Activated T-cell treated with anti-CD3 and anti-CD28 coated beads, Interleukin-2, amount 50 U/mL, for 1 hour (primary cell): ENCODE measurements around the gene CACNG1.
"Not testable (repeated sequence)": the region's sequence is repeated elsewhere in the genome, so short reads cannot be mapped to it uniquely, and the experiment has no call there.

Source experiments
- DNase-seq: peaks from one replicate; pipeline ENCODE4 v3.0.0-alpha.2; 2020

Gene CACNG1

GRCh38 chr17:67085406-67085805 is 41.1 kb downstream of the CACNG1 start:
- DNase-seq: no peak

- DNase-seq: no peak
Observed at GRCh38 chr17:67088639-67089038, 44.3 kb downstream of the CACNG1 start.

GRCh38 chr17:67090341-67090740 is 46.0 kb downstream of the CACNG1 start:
- no peak for DNase-seq

GRCh38 chr17:67092291-67092690 is 47.9 kb downstream of the CACNG1 start:
- DNase-seq: no peak

GRCh38 chr17:67092710-67093109 is 48.4 kb downstream of the CACNG1 start:
- DNase-seq: not testable (repeated sequence)

- no peak for DNase-seq
Observed at GRCh38 chr17:67093348-67093747, 49.0 kb downstream of the CACNG1 start.

GRCh38 chr17:67095291-67095690 is 50.9 kb downstream of the CACNG1 start:
- DNase-seq: not testable (repeated sequence)

- DNase-seq: no peak
Observed at GRCh38 chr17:67095803-67096202, 51.4 kb downstream of the CACNG1 start.

GRCh38 chr17:67096609-67097008 is 52.3 kb downstream of the CACNG1 start:
- DNase-seq: no peak

- DNase-seq: no peak
Observed at GRCh38 chr17:67098006-67098405, 53.7 kb downstream of the CACNG1 start.

GRCh38 chr17:67104641-67105040 is 60.3 kb downstream of the CACNG1 start:
- not testable (repeated sequence) for DNase-seq

GRCh38 chr17:67105213-67105612 is 60.9 kb downstream of the CACNG1 start:
- DNase-seq: no peak
